Gastrocnemius medialis (tissue), 4 donors: ENCODE data around the gene SERPINB1. TPM values are rescaled to one million over a fixed set of nuclear protein-coding genes. Genes with fewer than 3 reads are reported as not detected.

Experiments
- ATAC-seq, 2 donors: fragments of 150-250 bp; one replicate each; pipeline ENCODE4 v1.9.1; 2016
- DNase-seq, 2 donors: peaks; one replicate each; pipeline ENCODE4 v3.0.0-alpha.2; 2019
- H3K27ac ChIP-seq, 4 donors: fragments of 200-600 bp; sonication (generic); 1 replicate in 1 of 4; 2 replicates in 3 of 4; pipeline ENCODE4 v1.5.1; 2016 to 2018; ENCODE audit warnings: mild to moderate bottlenecking in 2 of 4, moderate library complexity in 1 of 4
- H3K27me3 ChIP-seq, 3 donors: fragments of 200-600 bp; sonication (generic) in 2 of 3; 1 replicate in 1 of 3; 2 replicates in 2 of 3; pipeline versions ENCODE4 v1.5.1 to v1.6.0; 2016 to 2019; ENCODE audit warnings: mild to moderate bottlenecking in 1 of 3, moderate library complexity in 1 of 3
- H3K36me3 ChIP-seq, 2 donors: fragments of 200-600 bp; sonication (generic) in 1 of 2; one replicate each; pipeline ENCODE4 v1.5.1; 2017 to 2018
- H3K4me1 ChIP-seq, 2 donors: fragments of 200-600 bp; sonication (generic) in 1 of 2; one replicate each; pipeline ENCODE4 v1.5.1; 2016 to 2017; ENCODE audit warnings: mild to moderate bottlenecking in 2 of 2
- H3K4me3 ChIP-seq, 4 donors: fragments of 200-600 bp; sonication (generic) in 3 of 4; 1 replicate in 1 of 4; 2 replicates in 3 of 4; pipeline ENCODE4 v1.5.1; 2016 to 2019; ENCODE audit warnings: mild to moderate bottlenecking in 2 of 4
- H3K9me3 ChIP-seq, 3 donors: fragments of 200-600 bp; sonication (generic) in 2 of 3; 1 replicate in 1 of 3; 2 replicates in 2 of 3; pipeline ENCODE4 v1.5.1; 2016 to 2019
- CTCF ChIP-seq, 5 experiments: fragments of 450-650 bp in 3 of 5; fragments of 200-600 bp in 2 of 5; sonication (generic) in 2 of 5; IDR thresholded peaks in 4 of 5; conservative IDR thresholded peaks in 1 of 5; 1 replicate in 4 of 5; 2 replicates in 1 of 5; pipeline ENCODE4 v1.5.1; 2016 to 2019; ENCODE audit warnings: antibody characterized with exemption in 5 of 5, mild to moderate bottlenecking in 3 of 5, moderate library complexity in 3 of 5
- POLR2A ChIP-seq, 2 donors: fragments of 450-650 bp; IDR thresholded peaks; one replicate each; pipeline ENCODE4 v1.6.1; 2017; ENCODE audit warnings: antibody characterized with exemption in 2 of 2, mild to moderate bottlenecking in 2 of 2, moderate library complexity in 2 of 2
- in situ Hi-C, 4 donors: fragments of 200-750 bp; cut with MboI; loops; one replicate each; pipeline versions ENCODE4 v1.15.0 to v1.8.0; 2017; ENCODE audit warnings: low sequenced_read_pairs in 4 of 4
- intact Hi-C: fragments of 100-400 bp; cut with DNase I; formaldehyde crosslinking; loops from one replicate; pipeline ENCODE4 v1.15.1; 2023; ENCODE audit warnings: low total_unique reads
- total RNA-seq, 4 donors: library from RNA; depleted of rRNA; stranded (reverse); fragments of >200 nt; gene quantifications; one replicate each; pipeline versions ENCODE4 v1.1.0 to v1.2.3, GENCODE V29; 2016

SERPINB1 gene
- total RNA-seq, 4 donors from 2014 or later, result 14.0 to 29.9 (median 24.9) TPM

- peaks cover 0 to 38% of the 10 kb centered on the region in 2 donors for H3K36me3 ChIP-seq
- no peak for TF ChIP-seq CTCF (IDR thresholded peaks at IDR 0.05 in 4 of 5, conservative IDR thresholded peaks at IDR 0.05 in 1 of 5)
- TF ChIP-seq POLR2A (IDR thresholded peaks at IDR 0.05), result no peak
- ATAC-seq, result no peak
- DNase-seq, result no peak
- peaks cover 25 to 30% of the 10 kb centered on the region in 2 donors for H3K4me1 ChIP-seq
- peak overlapping the region; percentile 90 to 96 (median 96) for H3K27ac ChIP-seq
- H3K4me3 ChIP-seq, result peak overlapping the region; percentile 63 to 76 (median 65)
- in situ Hi-C loops, result loop anchor here (10.0 to 25.0 kb wide), 4 partner anchors 45 to 225 kb away; partner anchors contain the start of gene RIPK1 (in 3 of the 4)
- intact Hi-C loops, result loop anchor here (2.0 to 10.0 kb wide), 2 partner anchors 75 to 1075 kb away; partner anchors contain the start of gene WRNIP1
- no peaks in the 10 kb centered on the region for H3K27me3 ChIP-seq
- no peaks in the 10 kb centered on the region for H3K9me3 ChIP-seq
Measured at GRCh38 chr6:2839982-2840748, 1.5 kb downstream of the SERPINB1 start.

GRCh38 chr6:2839195-2839981 lies 2.3 kb downstream of the SERPINB1 start:
- H3K27me3 ChIP-seq, result no peaks in the 10 kb centered on the region
- H3K4me1 ChIP-seq, result peaks cover 25 to 30% of the 10 kb centered on the region in 2 donors
- H3K27ac ChIP-seq, result peak overlapping the region in 2 of 4 donors; percentile 90 to 96
- DNase-seq (no peak), ATAC-seq (no peak)
- H3K4me3 ChIP-seq, result no peak overlapping the region
- intact Hi-C loops, result no loop called here
- in situ Hi-C loops, result loop anchor here in 2 of 4 donors (25.0 kb wide), 1 partner anchor 223 kb away; the partner anchor contains the start of gene RIPK1 (in 2 of the 2)
- peaks cover 0 to 46% of the 10 kb centered on the region in 2 donors for H3K36me3 ChIP-seq
- no peaks in the 10 kb centered on the region for H3K9me3 ChIP-seq
- no peak for TF ChIP-seq POLR2A (IDR thresholded peaks at IDR 0.05)

- no peak for TF ChIP-seq CTCF (IDR thresholded peaks at IDR 0.05 in 4 of 5, conservative IDR thresholded peaks at IDR 0.05 in 1 of 5)
- ATAC-seq (no peak), DNase-seq (no peak)
- H3K27me3 ChIP-seq, result no peaks in the 10 kb centered on the region
- in situ Hi-C loops (loop anchor here in 2 of 4 donors (25.0 kb wide), 1 partner anchor 224 kb away; the partner anchor contains the start of gene RIPK1 (in 2 of the 2)), intact Hi-C loops (no loop called here)
- H3K4me3 ChIP-seq, result no peak overlapping the region
- H3K36me3 ChIP-seq, result peaks cover 0 to 56% of the 10 kb centered on the region in 2 donors
- no peak overlapping the region for H3K27ac ChIP-seq
- H3K9me3 ChIP-seq, result no peaks in the 10 kb centered on the region
- peaks cover 25 to 30% of the 10 kb centered on the region in 2 donors for H3K4me1 ChIP-seq
Measured at GRCh38 chr6:2838251-2838650, 3.4 kb downstream of the SERPINB1 start.

- no peak overlapping the region for H3K27ac ChIP-seq
- H3K4me3 ChIP-seq, result no peak overlapping the region
- intact Hi-C loops (no loop called here), in situ Hi-C loops (loop anchor here in 2 of 4 donors (25.0 kb wide), 1 partner anchor 228 kb away; the partner anchor contains the start of gene RIPK1 (in 2 of the 2))
- no peaks in the 10 kb centered on the region for H3K27me3 ChIP-seq
- DNase-seq, result no peak
- peaks cover 0 to 68% of the 10 kb centered on the region in 2 donors for H3K36me3 ChIP-seq
- TF ChIP-seq CTCF (IDR thresholded peaks at IDR 0.05 in 4 of 5, conservative IDR thresholded peaks at IDR 0.05 in 1 of 5) (no peak), POLR2A (IDR thresholded peaks at IDR 0.05) (no peak)
- H3K4me1 ChIP-seq, result peaks cover 2 to 4% of the 10 kb centered on the region in 2 donors
- no peaks in the 10 kb centered on the region for H3K9me3 ChIP-seq
- no peak for ATAC-seq
Measured at GRCh38 chr6:2834262-2834661, 7.4 kb downstream of the SERPINB1 start.
